CD4-positive, alpha-beta T cell treated with Interleukin-17A for 1 hour (primary cell): ENCODE data around the gene PACRG.
A peak's percentile ranks its signal among the peaks of the same experiment; 100 is the strongest.

Experiments
- DNase-seq: peaks from one replicate; pipeline ENCODE4 v3.0.0-alpha.2; 2020

PACRG gene

DNA sequence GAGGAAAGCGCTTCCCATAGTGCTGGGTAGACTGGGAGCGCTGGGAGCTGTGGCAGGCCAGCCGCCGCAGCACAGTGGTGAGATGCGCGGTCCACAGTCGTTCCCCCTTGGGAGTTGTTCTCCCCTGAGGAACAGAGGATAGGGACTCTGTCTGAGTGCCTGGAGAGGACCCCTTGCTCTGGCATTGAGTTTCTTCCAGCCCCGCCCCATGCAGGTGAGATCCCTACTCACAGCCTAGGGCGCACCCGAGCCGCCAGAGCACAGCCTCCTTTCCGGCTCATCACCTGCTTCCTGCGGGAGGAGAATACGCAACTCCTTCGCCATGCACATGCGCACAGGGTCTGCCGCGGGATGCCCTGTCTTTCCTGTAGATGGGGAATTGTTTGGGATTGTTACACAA is 140.6 kb downstream of the PACRG start:
- no peak for DNase-seq

DNA sequence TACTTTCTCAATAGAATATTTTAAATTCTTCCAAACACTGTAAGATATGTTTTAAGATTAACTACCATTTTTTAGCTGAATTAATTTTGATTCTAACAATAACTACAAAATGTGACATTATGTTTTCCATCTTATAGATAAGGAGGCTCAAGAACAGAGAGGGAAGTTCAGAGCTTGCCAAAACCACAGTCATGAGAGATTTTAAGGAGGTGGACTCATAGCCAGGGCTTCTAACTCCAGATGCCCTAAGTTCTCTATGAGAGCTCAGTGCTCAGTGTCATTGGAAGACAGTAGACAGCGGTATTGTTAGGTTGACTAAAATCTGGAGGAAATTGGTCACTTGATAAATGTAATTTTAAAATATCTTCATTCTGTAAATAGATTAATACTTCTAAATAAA is 144.2 kb downstream of the PACRG start:
- DNase-seq, result no peak

DNA sequence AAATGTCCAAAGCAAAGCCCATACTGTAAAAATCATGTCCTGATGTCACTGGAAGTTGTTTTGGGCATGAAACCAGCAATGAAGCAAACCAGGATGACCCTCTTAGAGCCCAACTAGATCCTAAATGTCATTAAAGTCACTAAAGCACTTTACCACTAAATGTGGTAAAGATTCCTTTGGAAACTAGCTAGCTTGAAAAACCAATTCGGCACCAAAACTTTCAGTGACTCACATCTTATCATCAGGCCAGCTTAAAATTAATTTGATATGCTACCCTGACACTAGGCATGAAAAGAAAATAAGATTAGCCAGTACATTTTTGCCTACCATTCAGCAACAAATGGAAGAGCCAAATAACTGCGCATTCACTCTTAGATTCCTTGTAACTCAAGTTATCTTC is 145.8 kb downstream of the PACRG start:
- no peak for DNase-seq

DNA sequence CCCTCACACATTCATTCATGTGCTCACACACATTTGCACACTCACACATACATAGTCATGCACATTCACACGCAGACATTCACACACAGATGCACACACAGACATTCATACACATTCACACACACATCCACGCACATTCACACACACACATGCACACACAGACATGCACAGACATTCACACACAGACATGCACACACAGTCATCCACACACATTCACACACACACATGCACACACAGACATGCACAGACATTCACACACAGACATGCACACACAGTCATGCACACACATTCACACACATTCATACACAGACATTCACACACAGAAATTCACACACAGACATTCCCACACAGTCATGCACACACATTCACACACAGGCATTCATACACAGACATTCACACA is 147.3 kb downstream of the PACRG start:
- DNase-seq, result no peak

DNA sequence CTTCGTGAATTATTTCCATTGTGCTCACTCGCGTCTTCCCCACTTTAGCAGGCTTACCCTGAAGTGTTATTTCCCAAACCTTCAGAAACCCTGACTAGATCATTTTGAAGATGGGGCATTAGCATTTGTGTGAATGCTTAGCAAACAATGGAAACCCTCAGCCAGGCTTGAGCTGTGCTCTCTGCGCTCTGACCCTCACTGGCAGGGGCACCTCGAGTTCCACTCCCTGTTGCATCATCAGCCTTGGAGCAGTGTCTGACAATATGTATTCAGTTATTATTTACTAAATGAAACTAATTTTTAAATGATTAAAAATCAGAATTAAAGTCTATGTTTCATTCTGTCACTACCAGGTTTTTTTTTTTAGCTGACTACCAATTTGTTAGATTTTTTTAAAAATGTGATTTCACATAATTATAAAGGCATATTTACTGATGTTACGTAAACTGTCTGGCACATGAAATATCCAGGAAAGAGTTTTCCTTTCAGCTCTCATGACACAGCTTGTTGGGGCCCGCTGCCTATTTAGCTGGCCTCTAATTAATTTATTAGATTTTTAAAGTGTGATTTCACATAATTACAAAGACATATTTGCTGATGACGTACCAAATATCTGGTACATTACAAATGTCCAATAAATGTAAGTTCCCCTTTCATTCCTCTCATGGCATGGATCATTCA is 155.2 kb downstream of the PACRG start:
- DNase-seq, result no peak

DNA sequence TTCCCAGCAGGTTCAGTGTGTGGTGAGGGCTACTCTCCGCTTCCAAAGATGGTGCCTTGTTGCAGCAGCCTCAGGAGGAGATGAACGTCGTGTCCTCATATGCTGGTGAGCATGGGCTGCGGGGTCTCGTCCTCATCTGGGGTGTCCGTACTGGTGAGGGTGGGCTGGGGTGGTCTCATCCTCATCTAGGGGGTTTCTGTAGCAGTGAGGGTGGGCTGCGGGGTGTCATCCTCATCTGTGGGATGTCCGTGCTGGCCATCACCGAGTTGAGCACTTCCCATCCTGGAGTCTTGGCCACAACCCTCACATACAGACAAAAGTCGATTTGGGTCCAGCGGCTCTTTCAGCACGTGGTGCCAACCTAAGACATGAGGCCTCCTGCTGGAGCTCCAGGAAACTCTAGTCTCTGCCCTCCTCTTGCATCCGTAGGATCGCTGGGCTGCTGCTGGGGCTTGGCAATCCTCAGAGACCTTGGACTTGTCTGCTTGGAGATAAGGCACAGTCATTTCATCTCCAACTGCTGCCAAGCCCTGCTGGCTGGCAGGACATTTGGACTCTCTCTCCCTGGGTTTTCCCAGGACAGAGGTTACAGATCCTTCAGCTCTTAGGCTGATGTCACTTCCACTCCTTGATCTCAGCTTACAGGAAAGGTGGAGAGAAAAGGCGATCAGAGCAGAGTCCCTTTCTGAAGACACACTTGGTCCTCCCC is 160.4 kb downstream of the PACRG start:
- DNase-seq, result no peak

DNA sequence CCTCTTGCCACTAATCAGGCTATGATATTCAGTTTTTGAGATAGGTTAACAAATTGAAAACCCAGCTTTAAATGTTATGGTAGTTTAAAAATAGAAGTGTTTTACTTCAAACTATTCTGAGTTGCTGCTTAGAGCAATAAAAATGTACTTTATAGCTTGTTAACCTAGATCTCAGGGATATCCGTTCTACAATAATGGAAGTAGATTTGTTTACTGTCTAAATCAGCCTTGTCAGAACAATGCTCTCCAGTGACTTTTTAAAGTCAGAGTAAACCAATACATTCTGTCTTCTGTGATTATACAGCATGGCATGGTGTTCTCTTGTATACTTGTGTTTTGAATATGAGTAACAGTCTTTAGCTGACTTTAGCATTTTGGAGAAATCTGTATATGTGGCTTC is 161.5 kb downstream of the PACRG start:
- no peak for DNase-seq

DNA sequence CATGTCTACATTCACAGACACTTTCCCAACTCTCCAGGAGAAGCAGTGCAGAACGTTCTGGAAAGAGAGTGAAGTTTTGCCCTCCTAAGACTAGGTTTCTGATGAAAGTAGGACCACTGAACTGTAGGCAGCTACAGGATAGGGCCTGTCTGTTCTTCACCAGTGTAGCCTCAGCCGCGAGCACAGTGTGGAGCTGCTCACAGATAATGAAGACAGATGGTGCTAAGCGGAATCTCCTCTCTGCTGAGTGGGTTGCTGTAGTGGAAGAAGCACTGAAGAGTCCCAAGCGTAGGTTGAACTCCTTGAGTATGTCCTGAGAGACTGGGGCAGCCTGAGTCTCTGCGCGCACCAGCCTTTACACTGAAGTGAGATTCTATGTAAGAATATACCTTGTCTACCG is 170.2 kb downstream of the PACRG start:
- no peak for DNase-seq

DNA sequence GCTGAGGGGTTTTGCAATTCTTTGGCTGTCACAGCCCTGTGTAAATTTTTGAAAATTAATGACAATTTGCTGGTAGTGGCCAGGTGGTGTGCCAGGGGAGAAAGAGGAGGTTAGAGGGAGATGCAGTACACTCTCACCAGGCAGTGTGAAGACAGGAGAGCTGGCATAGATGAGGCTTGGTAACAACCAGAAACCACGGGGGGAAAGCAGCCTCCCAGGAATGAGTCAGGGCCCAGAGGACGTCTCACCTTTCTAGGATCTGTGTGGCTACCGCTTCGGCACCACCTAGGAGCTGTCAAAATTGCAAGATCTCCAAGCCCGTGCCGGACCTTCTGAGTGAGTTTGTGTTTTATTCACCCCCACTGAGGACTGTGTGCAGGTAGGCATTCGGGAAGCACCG is 171.4 kb downstream of the PACRG start:
- no peak for DNase-seq

DNA sequence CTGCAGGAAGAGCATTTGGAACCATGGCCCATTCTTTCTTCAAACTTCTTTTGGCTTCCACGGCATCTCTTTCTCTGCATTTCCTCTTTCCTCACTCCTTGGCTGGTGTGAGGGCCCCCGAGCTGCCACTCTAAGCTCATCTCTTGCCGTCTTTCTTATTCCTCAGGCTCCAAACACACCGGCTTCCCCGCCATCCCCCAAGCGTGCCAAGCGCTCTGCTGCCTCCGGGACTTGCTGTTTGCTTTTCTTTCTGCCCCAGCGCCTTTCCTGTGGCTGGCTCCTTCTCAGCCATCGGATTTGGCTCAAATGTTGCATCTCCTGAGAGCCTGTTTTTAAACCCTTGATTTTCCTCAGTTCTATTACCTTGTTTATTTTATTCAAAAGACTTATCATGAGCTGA is 172.7 kb downstream of the PACRG start:
- DNase-seq, result no peak

DNA sequence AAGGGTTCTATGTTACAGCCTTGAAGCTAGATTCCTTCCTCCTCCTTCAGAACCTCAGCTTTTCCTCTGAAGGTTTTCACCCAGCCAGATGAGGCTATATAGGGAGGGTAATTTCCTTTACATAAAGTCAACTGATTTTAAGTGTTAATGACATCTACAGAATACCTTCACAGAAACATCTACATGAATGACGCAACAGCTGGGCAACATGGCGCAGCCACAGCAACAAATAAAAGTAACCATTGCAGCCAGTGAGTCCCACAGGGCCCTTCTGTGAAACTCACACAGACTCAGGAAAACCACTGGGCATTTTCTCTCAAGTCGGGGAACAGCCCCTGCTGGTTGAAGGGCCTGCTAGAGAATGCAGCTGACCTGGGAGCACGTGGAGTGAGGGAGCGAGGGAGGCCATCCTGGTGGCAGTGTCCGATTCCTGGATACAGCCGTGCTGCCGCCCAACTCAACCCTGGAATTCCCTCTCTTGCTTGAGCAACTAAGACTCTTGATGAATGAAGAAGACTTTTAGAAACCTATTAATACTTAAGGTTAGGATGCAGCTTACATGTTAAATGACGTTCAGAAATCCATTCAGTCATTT is 176.4 kb downstream of the PACRG start:
- no peak for DNase-seq

DNA sequence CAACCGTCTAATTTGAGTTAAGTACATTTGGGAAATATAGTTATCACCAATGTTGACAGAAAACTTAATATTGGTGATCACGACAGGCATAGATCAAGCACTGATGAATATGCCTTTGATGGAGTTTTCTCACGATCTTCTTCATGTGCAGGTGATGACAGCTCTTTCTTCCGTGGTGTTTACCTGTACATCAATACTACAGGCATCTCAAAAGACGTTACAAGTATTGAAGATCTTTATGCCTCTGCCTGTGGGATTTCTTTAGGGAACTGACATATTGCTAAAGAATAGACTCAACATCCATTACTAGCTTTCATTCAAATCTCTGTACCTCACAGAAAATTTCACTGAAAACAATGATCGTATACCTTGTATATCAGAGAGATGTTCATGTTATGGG is 178.7 kb downstream of the PACRG start:
- DNase-seq, result no peak

DNA sequence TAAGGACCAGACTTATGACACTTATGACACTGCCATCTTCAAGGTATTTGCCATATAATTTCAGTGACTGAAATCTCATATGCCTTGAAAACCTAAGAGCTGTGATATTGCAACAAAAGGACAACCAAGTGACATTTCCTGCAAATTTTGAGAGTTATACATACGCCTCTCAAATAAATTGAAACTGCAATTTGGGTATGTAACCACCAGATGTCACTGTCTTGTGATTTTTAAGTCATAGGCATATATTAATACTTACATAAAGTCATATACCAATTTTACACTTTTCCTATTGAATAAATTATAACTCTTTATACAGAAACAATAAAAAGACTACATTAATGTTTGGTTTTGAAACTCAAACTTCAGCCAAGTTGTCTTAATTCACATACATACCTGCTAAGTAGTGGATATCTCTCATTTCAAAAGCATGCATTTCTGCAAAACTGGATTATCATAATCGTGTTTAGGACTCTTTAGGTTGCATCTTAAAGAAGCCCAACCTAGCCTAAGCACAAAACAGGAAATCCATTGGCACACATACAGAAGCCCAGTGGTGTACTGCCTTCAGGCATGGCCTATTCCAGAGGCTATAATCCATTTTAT is 180.2 kb downstream of the PACRG start:
- peak; percentile 21 for DNase-seq

DNA sequence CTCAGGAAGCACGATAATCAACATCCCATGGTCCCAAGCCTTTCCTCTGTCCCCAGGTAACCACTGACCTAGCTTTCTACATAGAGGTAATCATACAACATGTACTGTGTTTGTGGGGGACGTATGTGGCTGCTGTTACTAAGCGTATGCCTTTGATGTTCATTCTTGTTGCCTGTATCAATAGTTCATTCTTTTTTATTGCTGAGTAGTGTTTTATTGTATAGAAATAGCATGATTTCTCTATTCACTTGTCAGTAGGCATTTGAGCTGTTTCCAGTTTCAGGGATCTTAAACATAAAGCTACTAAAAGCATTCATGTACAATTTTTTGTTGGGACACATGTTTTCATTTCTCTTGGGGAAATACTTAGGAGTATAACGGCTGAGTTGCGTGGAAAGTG is 185.4 kb downstream of the PACRG start:
- DNase-seq, result no peak

DNA sequence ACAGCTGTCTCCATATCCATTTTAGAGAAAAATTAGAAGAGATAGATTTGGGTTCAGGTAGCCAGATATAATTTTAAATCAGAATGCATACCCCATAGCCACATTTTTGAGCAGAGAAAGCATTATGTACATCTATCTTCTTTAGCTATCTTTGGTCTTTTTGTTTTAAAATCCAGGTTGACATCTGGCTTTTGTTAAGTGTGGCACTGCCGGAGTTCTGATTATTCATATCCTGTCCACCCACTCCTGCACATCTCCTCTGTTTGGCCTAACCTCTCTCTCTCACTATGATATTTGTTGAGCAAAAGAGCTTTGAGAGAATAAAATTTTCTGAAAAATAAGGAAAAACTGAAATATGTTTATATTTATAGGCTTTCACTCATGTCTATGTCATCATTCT is 189.7 kb downstream of the PACRG start:
- no peak for DNase-seq

DNA sequence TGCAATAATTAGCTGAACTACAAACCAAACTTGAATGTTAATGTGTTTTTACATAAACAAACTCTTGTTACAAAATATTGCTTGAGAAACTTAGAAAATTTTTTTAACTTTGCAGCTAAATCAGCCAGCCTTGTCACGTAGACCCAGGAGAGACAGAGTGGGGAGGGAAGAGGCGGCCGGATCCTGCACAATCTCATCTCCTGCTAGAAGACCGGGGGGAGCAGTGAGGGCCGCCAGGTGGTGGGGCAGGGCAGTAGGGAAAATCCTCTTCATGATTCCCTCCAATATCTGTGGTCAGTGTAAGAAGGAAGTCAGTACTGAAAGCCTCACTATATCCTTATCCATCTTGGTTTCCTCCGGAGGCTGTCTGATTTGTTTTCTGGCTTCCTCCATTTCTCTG is 193.3 kb downstream of the PACRG start:
- DNase-seq, result no peak

DNA sequence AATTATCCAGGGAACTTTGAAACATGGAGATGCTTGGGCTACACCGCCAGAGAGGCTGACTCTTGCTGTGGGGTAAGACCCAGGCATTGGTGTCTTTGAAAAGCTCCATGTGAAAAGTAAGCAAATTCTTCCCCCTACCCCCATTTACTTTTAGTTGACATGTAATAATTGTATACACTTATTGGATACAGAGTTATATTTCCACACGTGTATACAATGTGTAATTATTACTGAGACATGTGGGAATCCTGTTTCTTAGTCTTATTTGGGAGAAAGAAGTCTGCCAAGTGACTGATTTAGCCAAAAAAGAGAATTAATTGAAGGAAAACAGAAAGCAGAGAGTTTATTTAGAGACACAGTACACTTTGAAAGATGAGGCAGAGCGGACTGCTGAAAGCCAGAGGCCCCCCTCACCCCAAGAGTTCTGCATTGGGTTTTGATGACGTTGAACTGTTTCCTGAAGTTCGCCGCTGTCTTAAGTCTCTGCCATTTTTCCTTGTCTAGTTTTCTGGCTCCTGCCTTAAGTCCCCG is 193.8 kb downstream of the PACRG start:
- DNase-seq, result no peak

DNA sequence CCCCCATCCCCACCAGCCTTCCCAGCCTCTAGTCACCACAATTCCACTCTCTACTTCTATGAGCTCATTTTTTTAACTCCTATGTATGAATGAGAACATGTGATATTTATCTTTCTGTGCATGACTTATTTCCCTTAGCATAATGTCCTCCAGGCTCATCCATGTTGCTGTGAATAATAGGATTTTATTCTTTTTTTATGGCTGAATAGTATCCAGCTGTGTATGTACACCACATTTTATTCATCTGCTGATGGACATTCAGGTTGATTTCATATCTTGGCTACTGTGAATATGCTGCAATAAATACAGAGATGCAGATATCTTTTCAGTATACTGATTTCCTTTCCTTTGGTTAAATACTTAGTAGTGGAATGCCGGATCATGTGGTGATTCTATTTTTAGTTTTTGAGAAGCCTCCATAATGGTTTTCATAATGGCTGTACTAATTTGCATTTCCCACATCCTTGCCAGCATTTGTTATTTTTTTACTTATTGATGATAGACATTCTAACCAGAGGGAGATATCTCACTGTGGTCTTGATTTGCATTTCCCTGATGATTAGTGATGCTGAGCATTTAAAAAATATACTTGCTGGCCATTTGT is 194.9 kb downstream of the PACRG start:
- DNase-seq, result no peak

DNA sequence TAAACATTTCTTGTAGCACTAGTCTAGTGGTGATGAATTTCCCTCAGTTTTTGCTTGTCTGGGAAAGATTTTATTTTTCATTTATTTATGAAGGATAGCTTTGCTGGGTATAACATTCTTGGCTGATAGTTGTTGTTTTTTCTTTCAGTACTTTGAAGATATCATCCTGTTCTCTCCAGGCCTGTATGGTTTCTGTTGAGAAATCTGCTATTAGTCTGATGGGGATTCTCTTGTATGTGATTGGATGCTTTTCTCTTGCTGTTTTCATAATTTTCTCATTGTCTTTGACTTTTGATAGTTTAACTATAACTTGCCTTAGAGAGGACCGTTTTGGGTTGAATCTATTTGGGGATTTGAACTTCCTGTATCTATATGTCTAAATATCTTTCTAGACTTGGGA is 207.1 kb downstream of the PACRG start:
- DNase-seq, result no peak

DNA sequence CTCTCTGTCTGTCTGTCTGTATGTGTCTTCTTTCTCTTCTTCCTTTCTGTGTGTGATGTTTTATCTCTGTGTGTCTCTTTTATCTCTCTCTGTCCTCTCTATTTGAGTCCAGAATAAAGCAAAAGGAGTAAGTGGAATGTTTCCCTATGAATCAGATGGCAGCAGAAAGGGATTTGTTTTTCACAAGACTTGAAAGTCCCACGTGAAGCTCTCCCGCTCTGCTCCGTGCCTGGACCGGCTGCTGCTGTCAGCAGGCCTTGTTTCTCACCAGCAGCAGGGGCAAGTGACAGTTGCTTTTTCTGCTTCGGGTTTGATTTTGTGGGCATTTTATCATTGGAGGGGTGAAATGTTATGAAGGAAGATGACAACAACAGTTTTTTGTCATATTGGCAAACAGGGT is 212.7 kb downstream of the PACRG start:
- DNase-seq, result no peak

DNA sequence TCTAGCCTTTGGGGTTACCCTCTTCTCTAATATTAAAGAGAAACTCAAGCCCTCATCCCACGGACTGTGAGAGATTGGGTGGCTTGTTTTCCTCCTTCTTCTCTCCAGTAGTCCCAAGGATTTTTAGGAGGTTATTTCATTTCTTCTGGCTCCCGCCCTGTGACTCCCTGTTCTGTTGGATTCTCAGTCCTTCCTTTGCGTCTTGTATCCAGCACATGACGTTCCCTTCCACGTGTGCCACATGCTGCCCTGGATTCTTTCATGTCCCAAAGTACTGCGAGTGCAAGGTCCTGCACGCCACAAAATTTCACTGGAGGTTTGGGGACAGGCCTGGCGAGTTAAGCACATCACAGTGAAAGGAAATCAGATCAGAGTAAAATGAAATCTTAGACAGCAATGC is 213.4 kb downstream of the PACRG start:
- no peak for DNase-seq

DNA sequence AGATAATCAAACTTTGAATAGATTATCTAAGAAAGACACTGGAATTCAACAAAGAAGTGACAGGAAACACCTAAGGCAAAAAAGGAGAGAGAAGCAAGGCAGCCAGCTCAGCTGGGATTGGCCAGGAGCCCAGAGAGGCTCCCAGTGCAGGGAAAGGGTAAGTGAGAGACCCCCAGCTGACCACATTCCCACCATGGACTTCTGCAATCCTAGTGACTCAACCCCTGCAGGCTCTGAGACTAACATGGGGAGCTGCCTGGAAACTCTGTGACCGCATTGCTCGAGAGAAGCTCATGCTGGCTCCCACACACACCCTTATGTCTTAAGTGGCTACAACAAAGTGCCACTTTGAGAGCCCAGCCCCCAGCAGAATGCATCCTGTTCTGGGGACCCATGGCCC is 215.1 kb downstream of the PACRG start:
- no peak for DNase-seq

DNA sequence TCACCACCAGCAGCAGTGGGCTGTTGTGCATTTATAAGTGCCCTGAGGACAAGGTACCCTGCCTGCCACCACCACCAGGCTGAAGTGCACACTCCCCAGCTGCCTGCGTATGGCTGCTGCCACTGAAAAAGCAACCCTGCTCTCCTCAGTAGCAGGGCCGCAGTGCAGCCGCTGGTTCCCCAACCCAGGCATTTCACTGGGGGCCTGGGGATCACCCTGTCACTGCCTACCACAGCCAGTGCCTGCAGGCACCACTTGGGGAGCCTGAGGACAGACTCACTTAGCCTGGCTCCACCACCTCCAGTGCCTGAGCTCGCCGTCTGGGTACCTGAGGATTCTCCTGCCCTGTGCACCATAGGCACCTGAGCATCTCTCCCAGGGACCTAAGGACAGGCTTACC is 215.6 kb downstream of the PACRG start:
- DNase-seq, result no peak
